Measurements from ENCODE around the gene YTHDC2.

GRCh38 chr5:113548396-113548795 lies 34.9 kb downstream of the YTHDC2 start:
- TF ChIP-seq EZH2phosphoT487 (IDR thresholded peaks at IDR 0.05; ENCODE audit: insufficient read depth, low read depth) (no peak), EZH2 (IDR thresholded peaks at IDR 0.05; ENCODE audit: insufficient read depth, poor library complexity, severe bottlenecking) (no peak)

Measured in GM23248 (cell line).